Measurements from ENCODE around the gene FMN2.

FMN2 gene

DNA sequence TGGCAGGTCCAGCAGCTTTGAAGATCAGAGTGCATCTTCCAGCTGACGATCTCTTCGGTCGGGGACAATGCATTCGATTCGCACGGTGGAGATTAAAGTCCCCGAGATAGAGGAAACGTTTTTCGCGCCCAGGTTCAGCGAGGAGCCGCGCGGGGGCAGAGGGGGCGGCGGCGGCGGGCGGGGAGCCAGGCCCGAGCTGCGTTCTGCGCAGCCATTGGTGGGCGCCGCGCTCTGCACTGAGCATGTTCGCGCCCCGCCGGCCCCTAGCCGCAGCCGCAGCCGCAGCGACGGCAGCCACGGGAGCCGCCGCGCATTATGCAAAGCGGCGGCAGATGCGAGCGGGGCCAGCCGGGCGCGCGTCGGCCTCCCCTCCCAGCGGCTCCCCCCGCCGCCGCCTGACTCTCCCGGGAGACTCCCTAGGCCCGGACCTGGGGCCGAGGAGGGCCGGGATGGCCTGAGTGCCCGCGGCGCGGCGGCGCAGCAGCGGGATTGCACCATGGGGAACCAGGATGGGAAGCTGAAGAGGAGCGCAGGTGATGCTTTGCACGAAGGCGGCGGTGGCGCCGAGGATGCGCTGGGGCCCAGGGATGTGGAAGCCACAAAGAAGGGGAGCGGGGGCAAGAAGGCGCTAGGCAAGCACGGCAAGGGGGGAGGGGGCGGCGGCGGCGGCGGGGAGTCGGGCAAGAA is at the start of gene FMN2:
FMN2 (plus strand) TSS at position 270 of the 687 bp plus-strand sequence; CDS start at position 497, 227 bp downstream.
- no peak for DNase-seq (ENCODE audit: low read depth in 2 of 3, low spot score in 1 of 3)

DNA sequence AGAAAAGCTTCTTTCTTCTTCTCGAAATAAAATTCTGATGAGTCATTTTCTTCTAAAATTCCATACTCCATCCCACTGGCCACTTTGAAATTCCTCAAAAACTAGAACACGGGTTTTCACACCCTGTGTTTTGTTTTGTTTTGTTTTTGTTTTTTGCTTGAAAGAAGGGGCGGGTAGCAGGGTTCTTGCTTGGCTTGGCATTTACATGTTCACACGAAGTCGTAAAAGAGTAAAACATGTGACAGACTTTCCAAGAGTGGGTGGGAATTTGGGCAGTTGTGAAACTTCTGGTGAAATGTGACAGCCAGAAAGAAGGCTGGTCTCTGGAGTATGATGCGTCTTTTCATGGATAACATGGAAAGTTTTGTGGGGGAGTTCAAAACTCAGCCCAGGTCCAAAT is 47.1 kb upstream of the FMN2 start:
- DNase-seq (ENCODE audit: low read depth in 2 of 3, low spot score in 1 of 3) = no peak

DNA sequence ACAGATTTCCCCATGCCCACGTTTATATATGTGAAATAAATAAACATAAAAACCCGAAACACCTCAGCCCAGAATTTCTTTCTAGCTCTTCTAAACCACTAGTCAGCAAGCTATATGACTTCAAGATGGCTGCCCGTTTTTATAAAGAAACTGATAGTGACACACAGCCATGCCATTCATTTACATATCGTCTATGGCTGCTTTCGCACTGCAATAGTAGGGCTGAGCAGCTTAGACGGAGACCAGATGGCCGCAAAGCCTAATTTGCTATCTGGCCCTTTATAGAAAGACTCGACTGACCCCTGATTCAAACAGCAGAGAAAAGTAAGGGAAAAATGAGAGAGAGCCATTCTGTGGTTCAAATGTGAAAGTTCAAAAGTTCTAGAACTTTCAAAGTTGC is 45.7 kb upstream of the FMN2 start:
- DNase-seq (ENCODE audit: low read depth in 2 of 3, low spot score in 1 of 3) = no peak

DNA sequence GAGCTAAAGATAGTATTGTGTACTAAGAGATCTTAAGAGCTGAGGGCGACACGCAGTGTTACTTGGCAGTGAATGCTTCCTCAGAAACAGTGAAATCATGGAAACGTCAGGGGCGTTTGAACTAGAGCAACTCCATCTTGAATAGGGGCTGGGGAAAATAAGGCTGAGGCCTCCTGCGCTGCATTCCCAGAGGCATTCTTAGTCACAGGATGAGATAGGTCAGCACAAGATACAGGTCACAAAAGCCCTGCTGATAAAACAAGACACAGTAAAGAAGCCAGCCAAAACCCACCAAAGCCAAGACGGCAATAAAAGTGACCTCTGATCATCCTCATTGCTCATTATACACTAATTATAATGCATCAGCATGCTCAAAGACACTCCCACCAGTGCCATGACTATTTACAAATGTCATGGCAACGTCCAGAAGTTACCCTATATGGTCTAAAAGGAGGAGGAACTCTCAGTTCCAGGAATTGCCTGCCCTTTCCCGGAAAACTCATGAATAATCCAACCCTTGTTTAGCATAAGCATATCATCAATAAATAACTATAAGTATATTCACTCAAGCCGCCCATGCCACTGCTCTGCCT is 37.5 kb upstream of the FMN2 start:
- DNase-seq (ENCODE audit: low read depth in 2 of 3, low spot score in 1 of 3) = no peak

DNA sequence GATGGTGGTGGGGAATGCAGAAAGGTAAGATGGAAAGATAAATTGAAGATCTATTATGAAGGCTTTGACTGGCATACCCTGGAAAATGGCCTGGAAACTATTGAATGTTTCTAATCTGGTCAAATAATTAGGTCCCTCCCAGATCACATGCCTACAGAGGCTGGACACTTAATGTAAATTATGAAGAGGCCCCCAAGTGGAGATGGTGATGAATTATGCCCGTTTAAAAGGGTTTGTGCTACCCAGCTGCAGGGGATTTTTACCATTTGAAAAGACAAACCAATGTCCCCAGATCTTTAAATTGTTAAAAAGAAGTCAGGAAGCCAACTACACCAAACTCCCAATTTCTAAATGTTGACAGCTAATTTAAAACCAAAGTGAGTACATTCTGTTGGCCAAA is 35.7 kb upstream of the FMN2 start:
- DNase-seq (ENCODE audit: low read depth in 2 of 3, low spot score in 1 of 3) = no peak

DNA sequence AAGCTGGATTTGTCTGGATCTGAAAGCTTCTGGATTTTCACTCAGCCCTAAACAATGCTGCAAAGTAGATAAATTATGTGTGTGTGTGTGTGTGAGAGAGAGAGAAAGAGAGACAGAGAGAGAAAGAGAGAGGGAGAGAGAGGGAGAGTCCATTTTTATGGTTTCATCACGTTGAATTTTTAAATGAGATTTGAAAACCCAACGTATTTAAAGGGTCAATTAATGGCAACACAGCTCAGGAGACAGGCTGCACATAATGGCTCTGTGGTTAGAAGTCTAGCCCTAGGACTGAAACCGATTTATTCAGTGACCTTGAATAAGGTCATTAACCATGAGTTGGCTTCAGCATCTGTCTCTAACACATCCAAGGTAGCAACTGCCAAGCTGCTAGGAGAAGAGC is 35.3 kb upstream of the FMN2 start:
- DNase-seq (ENCODE audit: low read depth in 2 of 3, low spot score in 1 of 3) = no peak

DNA sequence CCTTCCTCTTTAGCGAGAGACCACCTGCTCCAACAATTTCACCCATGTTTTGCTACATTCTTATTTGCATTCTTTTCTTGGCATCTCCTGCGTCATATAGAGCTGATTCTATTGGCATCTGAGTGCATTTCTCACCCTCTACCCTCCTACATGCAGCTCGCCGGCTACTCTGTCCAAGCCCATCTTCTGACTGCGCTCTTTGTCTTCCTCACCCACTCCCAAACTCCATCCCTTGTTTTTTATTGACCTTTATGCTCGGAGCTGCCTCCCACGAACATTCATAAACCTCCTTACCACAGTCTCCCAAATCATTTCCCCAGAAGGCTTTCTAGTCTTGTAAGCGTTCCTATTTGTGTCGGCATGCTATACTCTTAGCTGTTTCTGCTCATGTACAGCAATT is 33.6 kb upstream of the FMN2 start:
- no peak for DNase-seq (ENCODE audit: low read depth in 2 of 3, low spot score in 1 of 3)

DNA sequence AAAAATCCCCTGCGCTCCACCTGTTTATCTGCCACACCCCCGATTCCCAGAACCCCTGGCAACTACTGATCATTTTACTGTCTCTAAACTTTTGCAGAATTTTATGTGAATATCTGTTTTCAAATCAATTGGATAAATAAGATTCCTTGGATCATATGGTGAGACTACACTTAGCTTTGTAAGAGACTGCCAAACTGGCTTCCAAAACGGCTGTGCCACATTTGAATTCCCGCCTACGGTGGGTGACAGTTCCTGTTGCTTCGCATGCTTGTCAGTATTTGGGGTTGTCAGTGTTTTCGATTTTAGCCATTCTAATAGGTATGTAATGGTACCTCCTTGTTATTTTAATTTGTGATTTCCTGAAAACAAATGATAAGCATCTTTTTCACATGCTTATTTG is 22.7 kb upstream of the FMN2 start:
- no peak for DNase-seq (ENCODE audit: low read depth in 2 of 3, low spot score in 1 of 3)

DNA sequence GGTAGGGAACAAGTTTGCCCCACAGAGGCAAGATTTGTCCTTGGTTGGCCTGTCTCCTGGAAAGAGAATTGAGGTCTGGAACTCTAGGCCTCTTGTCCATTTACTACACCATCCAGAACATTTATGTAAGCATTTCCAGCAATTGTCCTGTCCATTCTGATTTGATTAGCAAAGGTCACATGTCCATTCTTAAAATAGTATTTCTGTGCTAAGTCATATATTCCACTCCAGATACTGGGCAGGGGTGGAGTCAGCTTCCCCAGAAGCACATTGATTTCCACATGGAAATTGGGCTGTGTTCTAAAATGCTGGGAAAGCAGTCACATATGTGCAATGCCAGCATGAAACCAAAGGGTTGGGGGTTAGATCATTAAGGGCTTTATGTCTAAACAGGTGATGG is 21.5 kb upstream of the FMN2 start:
- DNase-seq (ENCODE audit: low read depth in 2 of 3, low spot score in 1 of 3) = no peak

DNA sequence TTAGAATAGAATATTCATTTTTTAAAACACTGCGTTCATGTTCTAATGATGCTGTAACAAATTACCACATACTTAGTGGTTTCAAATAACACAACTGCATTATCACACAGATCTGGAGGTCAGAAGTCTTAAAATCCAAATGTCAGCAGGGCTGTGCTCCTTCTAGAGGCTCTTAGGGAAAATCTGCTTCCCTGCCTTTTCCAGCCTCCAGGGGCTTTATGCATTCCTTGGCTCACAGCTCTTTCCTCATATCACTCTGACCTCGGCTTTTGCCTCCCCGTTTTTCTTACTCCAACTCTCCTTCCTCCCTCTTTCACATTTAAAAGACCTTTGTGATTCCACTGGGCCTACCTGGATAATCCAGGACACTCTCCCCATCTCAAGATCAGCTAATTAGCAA is 18.6 kb upstream of the FMN2 start:
- DNase-seq (ENCODE audit: low read depth in 2 of 3, low spot score in 1 of 3) = no peak

DNA sequence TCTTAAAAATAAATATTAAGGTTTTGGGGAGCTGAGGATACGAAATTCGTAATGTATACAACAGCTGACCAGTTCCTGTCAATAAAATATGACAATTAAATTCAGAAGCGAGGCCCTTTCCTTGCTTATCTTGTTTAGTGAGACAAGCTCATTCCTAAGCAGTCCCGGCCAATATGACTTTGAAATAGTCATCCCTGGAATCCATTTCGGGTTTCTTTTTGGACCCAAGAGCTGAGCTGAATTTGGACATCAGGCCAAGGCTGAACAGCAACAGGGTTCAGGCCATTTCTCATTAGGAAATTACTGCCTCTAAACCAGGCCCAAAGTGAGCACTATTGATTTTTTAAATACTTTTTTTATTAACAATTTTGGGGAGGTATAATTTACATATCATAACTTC is 17.3 kb upstream of the FMN2 start:
- DNase-seq (ENCODE audit: low read depth in 2 of 3, low spot score in 1 of 3) = no peak

DNA sequence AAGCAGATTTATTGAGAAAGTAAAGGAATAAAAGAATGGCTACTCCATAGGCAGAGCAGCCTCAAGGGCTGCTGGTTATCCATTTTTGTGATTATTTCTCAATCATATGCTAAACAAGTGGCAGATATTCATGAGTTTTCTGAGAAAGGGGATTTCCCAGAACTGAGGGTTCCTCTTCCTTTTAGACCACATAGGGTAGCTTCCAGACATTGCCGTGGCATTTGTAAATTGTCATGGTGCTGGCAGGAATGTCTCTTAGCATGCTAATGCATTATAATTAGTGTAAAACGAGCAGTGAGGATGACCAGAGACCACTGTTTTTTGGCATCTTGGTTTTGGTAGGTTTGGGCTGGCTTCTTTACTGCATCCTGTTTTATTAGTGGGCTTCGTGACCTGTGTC is 16.8 kb upstream of the FMN2 start:
- DNase-seq (ENCODE audit: low read depth in 2 of 3, low spot score in 1 of 3) = no peak

DNA sequence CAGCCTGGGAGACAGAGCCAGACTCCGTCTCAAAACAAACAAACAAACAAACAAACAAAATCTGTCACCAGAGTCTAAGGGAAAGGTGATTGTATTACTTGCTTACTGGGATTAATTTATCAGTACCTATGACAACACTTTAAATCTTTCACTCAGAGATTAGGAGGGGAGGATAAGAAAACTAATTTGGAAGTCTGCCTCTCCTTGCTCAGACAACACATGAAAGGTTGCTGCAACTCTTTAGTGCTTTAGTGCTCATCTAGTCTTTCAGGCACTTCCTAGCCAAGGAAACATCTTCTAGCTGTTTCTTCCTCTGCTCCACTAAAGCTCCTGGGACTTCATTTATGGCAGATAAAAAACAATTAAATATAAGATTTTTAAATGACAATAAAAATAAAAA is 7.3 kb upstream of the FMN2 start:
- no peak for DNase-seq (ENCODE audit: low read depth in 2 of 3, low spot score in 1 of 3)

DNA sequence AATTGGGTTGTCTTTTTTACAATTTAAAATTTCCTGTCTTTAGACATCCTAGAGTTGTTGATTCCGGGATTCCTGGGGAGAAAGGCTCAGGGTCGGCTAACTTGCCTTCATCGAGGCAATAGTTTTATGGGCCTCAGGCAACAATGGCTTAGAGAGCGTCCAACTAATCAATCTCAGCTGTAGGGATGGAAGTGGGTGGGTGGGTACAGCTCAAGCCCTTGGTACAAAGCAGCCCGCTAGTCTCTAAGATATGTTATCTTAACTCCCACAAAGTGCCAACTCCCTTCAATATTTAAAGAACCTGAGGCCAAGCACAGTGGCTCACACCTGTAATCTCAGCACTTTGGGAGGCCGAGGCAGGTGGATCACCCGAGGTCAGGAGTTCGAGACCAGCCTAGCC is 6.9 kb upstream of the FMN2 start:
- no peak for DNase-seq (ENCODE audit: low read depth in 2 of 3, low spot score in 1 of 3)

DNA sequence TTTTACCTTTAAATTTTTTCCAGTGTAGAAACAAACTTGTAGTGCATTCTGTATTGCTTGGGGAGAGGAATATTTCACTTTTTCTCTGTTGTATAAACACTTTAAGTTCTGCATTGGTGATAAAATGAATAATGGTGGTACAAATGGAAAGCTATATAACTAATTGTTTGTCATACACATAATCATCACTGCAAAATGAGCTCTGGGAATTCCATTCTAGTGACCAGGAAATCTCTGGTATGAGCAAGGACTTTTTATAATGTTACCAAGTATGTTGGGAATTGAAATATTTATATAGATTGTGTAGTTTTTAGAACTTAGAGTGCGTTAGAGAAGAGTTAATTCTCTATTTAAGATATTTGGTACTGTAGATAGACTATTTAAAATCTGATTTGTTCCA is 5.0 kb upstream of the FMN2 start:
- no peak for DNase-seq (ENCODE audit: low read depth in 2 of 3, low spot score in 1 of 3)

DNA sequence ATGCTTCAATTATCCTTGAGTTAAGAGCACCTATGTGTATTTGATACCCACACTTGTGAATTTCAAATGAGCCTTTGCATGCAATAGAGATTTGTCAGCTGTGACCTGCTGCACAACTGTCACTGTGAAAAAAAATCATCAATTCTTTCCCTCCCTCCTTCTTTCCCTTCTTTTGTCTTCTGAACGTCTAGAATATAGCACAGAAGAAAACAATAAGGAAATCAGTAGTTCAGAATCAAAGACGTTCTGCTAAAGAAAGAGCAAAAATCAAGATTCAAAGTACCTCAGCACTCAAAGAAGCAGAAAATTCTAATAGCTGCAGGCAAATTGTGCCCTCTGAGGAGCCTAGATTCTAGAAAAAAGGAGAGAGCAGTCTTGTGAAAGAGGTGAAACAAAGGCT is 1.7 kb upstream of the FMN2 start:
- no peak for DNase-seq (ENCODE audit: low read depth in 2 of 3, low spot score in 1 of 3)

DNA sequence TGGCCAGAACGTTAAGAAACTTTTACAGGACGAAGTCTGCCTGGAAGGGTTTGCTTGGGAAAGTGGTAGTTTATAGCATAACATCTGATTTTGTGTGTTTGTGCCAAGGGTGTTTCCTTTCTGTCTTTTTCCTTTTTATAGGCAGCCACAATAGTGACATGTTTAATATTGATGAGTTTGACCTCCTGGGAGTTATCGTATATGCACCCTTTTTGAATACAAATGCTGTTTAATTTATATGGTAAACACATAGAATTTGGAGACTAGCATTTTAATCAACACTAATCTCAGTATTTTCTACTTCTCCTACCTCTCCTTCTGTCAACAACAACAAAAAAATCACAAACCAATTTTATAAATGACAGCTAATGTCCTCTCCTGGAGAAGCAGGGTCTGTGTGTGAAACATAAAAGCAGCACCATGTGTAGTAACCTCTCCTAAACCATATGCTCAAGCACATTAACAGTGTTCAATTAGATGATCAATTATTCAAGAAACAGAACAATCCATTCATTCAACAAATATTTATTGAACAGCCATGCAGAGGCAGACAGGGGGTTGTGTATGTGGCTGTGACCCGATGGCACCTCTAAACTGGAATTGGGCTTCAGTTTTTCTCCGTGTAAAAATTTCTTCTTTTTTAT is 604 bp upstream of the FMN2 start:
- DNase-seq (ENCODE audit: low read depth in 2 of 3, low spot score in 1 of 3) = no peak

DNA sequence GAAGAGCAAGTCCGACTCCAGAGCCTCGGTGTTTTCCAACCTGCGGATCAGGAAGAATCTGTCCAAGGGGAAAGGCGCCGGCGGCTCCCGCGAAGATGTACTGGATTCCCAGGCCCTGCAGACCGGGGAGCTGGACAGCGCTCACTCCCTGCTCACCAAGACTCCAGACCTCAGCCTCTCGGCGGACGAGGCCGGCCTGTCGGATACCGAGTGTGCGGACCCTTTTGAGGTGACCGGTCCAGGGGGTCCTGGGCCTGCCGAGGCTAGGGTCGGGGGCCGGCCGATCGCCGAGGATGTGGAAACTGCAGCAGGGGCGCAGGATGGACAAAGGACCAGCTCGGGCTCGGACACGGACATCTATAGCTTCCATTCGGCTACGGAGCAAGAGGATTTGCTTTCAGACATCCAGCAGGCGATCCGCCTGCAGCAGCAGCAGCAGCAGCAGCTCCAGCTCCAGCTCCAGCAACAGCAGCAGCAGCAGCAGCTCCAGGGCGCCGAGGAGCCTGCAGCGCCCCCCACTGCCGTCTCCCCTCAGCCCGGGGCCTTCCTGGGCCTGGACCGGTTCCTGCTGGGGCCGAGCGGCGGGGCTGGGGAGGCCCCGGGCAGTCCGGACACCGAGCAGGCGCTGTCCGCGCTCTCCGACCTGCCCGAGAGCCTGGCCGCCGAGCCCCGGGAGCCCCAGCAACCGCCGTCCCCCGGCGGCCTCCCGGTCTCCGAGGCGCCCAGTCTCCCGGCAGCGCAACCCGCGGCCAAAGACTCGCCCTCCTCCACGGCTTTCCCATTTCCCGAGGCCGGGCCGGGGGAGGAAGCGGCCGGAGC is 827 bp downstream of the FMN2 start:
- no peak for DNase-seq (ENCODE audit: low read depth in 2 of 3, low spot score in 1 of 3)

DNA sequence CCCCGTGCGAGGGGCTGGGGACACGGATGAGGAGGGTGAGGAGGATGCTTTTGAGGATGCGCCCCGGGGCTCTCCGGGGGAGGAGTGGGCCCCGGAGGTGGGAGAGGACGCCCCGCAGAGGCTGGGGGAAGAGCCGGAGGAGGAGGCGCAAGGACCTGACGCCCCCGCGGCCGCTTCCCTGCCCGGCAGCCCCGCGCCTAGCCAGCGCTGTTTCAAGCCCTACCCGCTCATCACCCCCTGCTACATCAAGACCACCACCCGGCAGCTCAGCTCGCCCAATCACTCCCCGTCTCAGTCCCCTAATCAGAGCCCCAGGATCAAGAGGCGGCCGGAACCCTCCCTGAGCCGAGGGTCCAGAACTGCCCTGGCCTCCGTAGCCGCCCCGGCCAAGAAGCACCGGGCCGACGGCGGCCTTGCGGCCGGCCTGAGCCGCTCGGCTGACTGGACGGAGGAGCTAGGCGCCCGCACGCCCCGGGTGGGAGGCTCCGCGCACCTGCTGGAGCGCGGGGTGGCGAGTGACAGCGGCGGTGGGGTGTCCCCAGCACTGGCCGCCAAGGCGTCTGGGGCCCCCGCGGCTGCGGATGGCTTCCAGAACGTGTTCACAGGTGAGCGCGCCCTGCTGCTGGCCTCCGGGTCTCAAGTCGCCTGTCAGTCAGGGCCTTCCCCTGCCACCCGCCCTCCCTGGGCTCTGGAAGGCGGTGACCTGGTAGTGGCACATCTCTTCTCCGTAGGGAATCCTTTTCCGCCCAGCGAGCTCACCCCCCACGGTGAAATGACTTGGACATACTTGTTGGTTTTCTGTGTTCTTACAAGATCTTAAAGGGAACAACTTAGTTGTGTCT is 1.7 kb downstream of the FMN2 start:
- DNase-seq (ENCODE audit: low read depth in 2 of 3, low spot score in 1 of 3) = no peak

DNA sequence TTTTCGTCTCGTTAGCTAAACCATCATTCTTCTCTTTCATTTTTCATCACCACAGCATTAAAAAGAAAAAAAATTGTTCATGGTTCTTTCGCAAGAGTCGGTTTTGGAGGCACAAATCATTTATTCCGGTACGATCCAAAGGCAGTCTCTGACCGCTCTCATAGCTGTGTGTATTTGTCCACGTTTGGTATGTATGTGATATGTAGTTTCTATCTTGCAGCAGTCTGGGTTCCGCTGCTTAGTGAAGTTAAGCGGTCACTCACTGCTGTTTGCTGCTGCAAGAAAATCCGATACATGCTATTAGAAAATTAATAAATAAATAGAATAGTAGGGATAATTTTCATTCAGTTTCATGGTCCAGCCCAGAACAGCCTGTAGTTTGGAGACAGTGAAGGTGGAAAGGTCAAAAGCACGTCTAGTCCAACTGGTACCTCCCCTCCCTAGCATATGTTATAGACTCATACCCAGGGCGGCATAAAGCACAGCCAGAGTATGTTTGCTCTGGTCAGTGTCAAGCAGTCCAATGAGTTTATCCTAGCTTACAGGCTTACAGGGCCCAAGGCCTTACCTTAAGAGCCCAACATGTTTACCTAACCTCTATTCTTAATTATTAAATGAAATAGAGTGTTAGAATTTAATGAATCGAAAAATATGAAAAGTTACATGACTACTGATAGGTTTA is 2.5 kb downstream of the FMN2 start:
- no peak for DNase-seq (ENCODE audit: low read depth in 2 of 3, low spot score in 1 of 3)

DNA sequence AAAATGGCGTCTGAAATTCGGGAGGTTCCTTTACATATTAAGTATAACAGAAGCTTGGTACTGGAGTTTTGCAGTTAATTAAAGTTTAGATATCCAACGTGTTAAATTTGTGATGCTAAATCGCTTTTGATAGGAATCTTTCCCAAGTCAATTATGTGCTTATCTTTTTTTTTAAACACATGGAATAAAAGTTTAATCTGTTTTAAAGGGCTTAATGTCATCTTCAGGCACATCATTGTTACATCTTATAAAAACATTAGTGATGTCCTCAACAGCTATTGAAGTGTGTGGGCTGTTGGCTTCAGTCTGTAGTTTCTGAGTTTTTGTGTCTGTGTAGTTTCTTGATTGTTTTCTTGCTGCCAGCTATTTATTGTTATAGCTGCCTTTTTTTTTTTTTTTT is 5.3 kb downstream of the FMN2 start:
- DNase-seq (ENCODE audit: low read depth in 2 of 3, low spot score in 1 of 3) = no peak

Measured in stimulated activated CD4-positive, alpha-beta T cell treated with anti-CD3 and anti-CD28 coated beads, Interleukin-12 subunit alpha, Interleukin-12 subunit beta, amount 100 ng/mL, for 48 hours (primary cell).